ENCODE results near the gene ADGRG2.

GRCh38 chrX:19003756-19004155 is 118.5 kb downstream of the ADGRG2 start:
- TF ChIP-seq CTCF (IDR thresholded peaks at IDR 0.05) (no peak), POLR2A (IDR thresholded peaks at IDR 0.05) (no peak)
